SW 1271 (cell line): ENCODE measurements around the gene PARP12.

ENCODE experiments used
- DNase-seq, 2 experiments: peaks; one replicate each; lab custom pipeline; 2025; lab: John Stamatoyannopoulos, UW

PARP12 gene

GRCh38 chr7:139991911-139992310 is 70.8 kb downstream of the PARP12 start:
- no peak for DNase-seq

GRCh38 chr7:139991269-139991666 is 71.5 kb downstream of the PARP12 start:
- no peak for DNase-seq

DNA sequence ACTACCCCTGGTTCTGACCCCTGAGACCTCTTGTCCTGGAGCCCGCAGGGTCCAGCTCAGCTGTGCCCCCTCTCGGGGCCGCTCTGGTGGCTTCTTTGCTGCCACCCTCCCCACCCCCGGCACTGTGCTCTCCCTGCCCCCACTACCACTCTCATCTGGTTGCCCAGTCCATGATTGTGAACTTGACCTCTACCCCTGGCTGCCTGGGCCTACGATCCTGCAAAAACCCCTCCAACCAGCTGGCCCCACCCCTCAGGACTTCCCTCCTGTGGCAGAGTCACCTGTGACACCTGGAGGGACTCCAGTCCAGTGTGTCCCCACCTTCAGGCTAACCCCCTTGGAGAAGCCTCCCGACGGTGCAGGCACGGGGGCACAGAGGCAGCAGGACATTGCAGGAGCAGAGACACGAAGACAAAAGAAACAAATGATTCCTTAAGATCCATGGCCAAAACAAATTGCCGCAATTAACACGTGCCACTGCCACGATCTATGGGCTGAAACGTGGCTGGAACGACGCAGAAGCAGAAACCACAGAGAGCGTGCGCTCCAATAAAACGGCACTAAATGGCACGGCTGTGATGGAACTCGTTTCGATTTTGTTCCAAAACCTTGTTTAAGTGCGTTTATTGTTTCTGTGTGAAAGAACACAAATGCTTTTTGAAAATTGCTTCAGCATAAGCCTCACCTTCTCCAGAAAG is 72.0 kb downstream of the PARP12 start:
- DNase-seq: no peak

DNA sequence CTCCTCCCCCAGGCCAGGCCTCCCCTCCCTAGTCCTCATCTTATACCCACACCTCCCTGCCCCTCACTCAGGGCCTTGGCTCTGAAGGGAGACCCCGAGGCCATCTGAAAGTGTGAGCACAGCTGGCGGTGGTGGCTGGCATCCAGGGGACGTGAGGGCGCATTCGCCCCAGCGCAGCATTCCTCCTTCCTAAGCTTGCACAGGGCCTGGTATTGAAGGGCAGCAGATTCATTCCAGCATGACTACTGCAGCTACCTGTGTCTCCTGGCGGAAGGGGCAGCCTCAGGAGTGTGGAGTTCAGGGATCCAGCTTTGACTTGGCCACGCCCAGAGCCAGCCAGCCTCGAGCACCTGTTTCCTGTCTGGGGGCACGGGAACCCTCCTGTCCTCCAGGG is 72.6 kb downstream of the PARP12 start:
- DNase-seq: no peak

DNA sequence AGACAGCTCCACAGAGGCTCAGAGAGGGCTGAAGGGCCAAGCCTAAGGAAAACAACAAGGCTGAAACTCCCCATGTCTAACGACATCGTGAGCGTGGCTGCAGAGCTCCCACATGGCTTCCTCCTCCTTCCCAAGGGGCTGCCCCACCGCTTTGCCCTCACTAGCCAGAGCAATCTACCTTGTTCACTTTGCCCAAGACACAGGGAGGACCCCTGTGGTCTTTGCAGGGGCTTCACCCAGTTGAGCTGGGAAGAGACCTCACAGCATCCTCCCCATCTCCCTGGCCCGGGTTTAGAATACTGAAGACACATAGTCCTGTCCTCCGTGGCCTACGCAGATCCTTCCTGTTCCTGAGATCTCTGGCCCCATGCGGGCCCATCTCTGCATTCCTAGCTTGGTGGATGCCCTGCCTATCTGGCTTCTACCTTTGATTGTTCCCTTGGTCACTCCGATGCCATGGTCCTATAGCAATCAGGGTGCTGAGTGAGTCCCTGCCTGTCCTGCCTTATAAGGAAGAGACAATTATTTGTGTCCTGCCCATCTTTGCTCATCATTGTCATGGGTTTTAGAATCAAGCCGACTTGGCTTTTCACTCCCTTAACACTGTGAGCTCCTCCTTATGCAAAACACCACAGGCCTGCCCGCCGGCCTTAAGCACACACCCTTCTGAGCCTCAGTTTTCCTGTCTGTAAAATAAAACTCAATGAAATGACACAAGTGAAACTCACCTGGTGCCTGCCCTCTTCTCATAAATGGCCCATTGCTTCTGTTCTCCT is 73.2 kb downstream of the PARP12 start:
- DNase-seq: no peak

- no peak for DNase-seq
Measured at GRCh38 chr7:139987691-139988516, 74.8 kb downstream of the PARP12 start.

- DNase-seq: no peak
Measured at GRCh38 chr7:139985811-139986210, 76.9 kb downstream of the PARP12 start.

- DNase-seq: no peak
Measured at GRCh38 chr7:139984642-139985539, 77.9 kb downstream of the PARP12 start.

GRCh38 chr7:139982927-139983920 is 79.5 kb downstream of the PARP12 start:
- DNase-seq: no peak

DNA sequence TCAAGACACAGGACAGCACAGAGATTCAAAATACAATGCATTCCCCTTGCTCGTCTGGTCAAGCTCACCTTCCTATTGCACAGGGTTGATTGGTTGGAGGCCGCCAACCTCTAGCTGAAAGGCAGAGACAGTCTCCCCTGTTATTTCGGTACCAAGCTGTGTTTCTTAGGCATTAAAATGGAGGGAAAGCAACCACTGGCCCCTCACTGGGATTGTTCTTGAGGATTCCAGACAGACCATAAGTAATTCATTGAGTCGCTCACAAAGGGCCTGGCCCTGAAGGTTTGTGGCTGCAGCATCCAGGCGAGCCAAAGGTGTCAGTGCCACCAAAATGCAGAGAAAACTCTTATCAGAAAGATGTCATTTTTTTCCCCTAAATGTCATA is 81.2 kb downstream of the PARP12 start:
- DNase-seq: no peak

DNA sequence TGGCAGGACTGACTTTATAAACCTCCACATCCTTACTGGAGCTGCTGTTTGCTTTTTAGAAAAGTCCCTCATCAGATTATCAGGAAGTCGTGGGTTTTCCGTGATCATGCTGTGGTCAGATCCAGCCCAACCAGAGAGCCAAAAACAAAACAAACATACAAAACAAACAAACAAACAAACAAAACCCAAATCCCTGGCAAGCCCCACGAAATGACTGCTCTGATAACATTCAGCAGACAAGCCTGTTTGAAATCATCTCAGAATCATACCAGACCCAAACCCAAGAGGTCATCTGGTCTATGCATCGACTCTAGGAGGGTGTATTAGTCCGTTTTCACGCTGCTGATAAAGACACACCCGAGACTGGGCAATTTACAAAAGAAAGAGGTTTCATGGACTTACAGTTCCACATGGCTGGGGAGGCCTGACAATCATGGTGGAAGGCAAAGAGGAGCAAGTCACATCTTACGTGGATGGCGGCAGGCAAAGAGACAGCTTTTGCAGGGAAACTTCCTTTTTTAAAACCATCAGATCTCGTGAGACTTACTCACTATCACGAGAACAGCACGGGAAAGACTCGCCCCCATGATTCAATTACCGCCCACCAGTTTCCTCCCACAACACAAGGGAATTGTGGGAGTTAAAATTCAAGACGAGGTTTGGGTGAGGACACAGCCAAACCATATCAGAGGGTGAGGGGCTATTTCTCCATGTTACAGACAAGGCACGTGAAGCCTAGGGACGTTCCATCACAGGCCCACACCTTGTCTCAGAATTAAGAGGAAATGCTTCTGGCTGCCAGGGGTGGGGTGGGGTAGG is 85.7 kb downstream of the PARP12 start:
- DNase-seq: no peak

DNA sequence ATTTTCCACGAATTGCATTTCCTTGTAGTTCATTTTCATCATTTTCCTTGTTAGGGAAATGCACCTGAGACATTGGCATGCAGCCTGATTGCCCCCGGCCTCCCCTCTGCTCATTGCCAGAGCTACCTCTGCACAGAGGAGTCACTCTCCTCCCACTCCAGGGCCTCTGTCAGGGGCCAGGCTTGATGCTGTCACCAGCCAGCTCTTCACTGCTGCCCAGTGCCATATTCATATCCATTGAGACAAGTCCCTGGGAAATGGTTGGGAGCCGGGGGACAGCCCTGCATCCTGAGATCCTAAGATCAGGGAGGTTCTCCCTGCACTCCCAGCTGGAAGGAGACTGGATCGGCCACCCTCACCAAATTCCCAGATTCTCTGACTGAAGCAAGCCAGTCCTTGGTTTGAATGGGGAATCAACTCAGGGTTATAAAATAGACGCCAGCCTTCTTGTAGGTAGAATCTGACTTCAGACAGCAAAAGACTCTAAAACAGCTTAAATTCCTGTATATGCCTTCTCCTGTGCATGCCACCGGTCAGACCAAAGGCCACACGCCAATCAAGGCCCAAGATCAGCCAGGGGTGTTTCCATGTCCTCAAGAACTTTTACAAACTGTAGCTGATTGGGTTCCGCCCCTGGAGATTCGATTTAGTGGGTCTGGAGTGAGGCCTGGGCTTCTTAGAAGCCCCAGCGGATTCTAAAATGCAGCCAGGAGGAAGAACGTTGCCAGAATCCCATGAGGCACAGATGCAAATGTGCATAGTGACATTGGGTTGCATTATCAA is 86.5 kb downstream of the PARP12 start:
- DNase-seq: no peak

DNA sequence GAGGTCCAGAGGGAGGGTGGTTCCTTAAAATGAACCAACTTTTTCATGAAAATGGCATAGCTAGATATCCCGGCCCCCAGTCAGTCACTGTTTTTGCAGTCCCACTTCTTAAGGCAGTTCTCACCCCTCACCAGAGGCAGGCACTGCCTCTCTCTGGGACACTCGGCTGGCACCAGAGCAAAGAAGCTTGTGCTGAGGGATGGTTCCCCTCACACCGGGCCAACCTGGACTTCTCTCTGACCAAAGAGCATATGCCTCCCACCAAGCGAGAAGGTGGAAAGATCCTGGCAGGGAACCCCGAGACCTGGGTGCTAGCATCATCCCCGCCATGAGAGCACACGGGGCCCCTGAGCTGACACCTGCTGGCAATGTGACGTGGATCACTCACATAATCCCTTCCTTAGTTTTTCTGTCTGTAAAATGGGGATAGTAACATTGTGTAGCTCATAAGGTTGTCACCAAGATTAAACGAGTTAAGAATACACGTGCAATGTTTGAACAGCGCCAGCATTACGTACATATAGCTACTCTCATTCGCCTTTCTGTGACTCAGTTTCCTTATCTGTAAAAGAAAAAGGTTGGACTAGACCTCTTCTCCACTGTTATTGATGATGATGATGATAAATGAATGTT is 88.5 kb downstream of the PARP12 start:
- DNase-seq: no peak
